HL-60 (cell line): ENCODE results near the gene IRF2BP2.

ENCODE experiments used
- GABPA ChIP-seq: IDR thresholded peaks from 2 replicates; pipeline ENCODE4 v1.6.1; 2012; ENCODE audit warnings: low read depth
- POLR2AphosphoS5 ChIP-seq: IDR thresholded peaks from 2 replicates; pipeline ENCODE4 v1.6.1; 2012; ENCODE audit warnings: low read depth
- TF ChIP-seq, protein P1 (sequence below): IDR thresholded peaks from one replicate; pipeline ENCODE4 v1.5.1; 2011; ENCODE audit warnings: low read length, control low read depth, inconsistent platforms; ENCODE audit not compliant: insufficient read depth
- TF ChIP-seq, protein P2 (sequence below): IDR thresholded peaks from 2 replicates; pipeline ENCODE4 v1.6.1; 2012; ENCODE audit warnings: low read depth; ENCODE audit not compliant: insufficient replicate concordance

DNA sequence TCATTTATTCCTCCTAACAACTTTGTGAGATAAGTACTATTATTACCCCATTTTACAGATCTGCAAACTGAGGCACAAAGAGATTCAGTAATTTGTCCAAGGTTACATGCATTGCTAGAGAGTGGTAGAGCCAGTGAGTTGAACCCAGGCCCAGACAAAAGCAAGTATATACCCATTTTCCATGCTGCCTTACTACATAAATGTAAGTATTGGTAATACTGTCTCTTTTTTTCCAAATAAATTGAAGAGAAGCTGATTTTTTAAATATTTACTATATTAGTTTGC lies 33.8 kb upstream of the IRF2BP2 start:
- TF ChIP-seq, protein P1, sequence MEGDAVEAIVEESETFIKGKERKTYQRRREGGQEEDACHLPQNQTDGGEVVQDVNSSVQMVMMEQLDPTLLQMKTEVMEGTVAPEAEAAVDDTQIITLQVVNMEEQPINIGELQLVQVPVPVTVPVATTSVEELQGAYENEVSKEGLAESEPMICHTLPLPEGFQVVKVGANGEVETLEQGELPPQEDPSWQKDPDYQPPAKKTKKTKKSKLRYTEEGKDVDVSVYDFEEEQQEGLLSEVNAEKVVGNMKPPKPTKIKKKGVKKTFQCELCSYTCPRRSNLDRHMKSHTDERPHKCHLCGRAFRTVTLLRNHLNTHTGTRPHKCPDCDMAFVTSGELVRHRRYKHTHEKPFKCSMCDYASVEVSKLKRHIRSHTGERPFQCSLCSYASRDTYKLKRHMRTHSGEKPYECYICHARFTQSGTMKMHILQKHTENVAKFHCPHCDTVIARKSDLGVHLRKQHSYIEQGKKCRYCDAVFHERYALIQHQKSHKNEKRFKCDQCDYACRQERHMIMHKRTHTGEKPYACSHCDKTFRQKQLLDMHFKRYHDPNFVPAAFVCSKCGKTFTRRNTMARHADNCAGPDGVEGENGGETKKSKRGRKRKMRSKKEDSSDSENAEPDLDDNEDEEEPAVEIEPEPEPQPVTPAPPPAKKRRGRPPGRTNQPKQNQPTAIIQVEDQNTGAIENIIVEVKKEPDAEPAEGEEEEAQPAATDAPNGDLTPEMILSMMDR = no peak
- TF ChIP-seq POLR2AphosphoS5 (no peak), GABPA (no peak)
- TF ChIP-seq, protein P2, sequence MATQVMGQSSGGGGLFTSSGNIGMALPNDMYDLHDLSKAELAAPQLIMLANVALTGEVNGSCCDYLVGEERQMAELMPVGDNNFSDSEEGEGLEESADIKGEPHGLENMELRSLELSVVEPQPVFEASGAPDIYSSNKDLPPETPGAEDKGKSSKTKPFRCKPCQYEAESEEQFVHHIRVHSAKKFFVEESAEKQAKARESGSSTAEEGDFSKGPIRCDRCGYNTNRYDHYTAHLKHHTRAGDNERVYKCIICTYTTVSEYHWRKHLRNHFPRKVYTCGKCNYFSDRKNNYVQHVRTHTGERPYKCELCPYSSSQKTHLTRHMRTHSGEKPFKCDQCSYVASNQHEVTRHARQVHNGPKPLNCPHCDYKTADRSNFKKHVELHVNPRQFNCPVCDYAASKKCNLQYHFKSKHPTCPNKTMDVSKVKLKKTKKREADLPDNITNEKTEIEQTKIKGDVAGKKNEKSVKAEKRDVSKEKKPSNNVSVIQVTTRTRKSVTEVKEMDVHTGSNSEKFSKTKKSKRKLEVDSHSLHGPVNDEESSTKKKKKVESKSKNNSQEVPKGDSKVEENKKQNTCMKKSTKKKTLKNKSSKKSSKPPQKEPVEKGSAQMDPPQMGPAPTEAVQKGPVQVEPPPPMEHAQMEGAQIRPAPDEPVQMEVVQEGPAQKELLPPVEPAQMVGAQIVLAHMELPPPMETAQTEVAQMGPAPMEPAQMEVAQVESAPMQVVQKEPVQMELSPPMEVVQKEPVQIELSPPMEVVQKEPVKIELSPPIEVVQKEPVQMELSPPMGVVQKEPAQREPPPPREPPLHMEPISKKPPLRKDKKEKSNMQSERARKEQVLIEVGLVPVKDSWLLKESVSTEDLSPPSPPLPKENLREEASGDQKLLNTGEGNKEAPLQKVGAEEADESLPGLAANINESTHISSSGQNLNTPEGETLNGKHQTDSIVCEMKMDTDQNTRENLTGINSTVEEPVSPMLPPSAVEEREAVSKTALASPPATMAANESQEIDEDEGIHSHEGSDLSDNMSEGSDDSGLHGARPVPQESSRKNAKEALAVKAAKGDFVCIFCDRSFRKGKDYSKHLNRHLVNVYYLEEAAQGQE = no peak
